IMR-90 (cell line): ENCODE results near the gene FAM193B. TPM values are rescaled to one million over a fixed set of nuclear protein-coding genes. Genes with fewer than 3 reads are reported as not detected.

Experiments used
- ATAC-seq: fragments of 200-7000 bp; cut with Tn5 transposase; 2 replicates; pipeline ENCODE4 v1.9.1; 2020; ENCODE audit warnings: low read depth, mild to moderate bottlenecking, moderate library complexity
- BruUV-seq: library from RNA; stranded (reverse); fragments of 400-500 nt; replicated peaks from 2 replicates; lab custom pipeline; 2021; lab: Mats Ljungman, UMichigan
- CTCF ChIA-PET: fragments of 300-600 bp; formaldehyde crosslinking; extraction: SDS; loops from one replicate; lab custom pipeline; 2021; ENCODE audit warnings: antibody characterized with exemption; lab: Yijun Ruan, JAX
- POLR2A ChIA-PET: fragments of 300-600 bp; sonication (Branson Sonifier 250); formaldehyde crosslinking; loops from one replicate; lab custom pipeline; 2022; ENCODE audit warnings: antibody characterized with exemption; ENCODE audit not compliant: unreplicated experiment; lab: Charles Lee
- DNase-seq: peaks from one replicate; pipeline ENCODE4 v3.0.0; 2013
- H2AFZ ChIP-seq: replicated peaks from 2 replicates; pipeline ENCODE3; 2013; ENCODE audit warnings: low read length, mild to moderate bottlenecking; ENCODE audit not compliant: poor library complexity
- H2AK5ac ChIP-seq: 2 replicates; pipeline ENCODE4 v1.6.1; 2013; ENCODE audit warnings: low read depth, low read length, inconsistent platforms
- H2AK9ac ChIP-seq: replicated peaks from 2 replicates; pipeline ENCODE3; 2013; ENCODE audit warnings: mild to moderate bottlenecking, low read depth, low read length, moderate library complexity; ENCODE audit not compliant: poor library complexity
- H2BK120ac ChIP-seq: 2 replicates; pipeline ENCODE4 v1.6.1; 2013; ENCODE audit warnings: low read depth, low read length, inconsistent platforms
- H2BK15ac ChIP-seq: 3 replicates; pipeline ENCODE4 v1.6.1; 2013; ENCODE audit warnings: low read depth, low read length, inconsistent platforms
- H2BK20ac ChIP-seq: 2 replicates; pipeline ENCODE4 v1.6.1; 2013; ENCODE audit warnings: low read depth, mild to moderate bottlenecking, inconsistent platforms, low read length, moderate library complexity
- H2BK5ac ChIP-seq: 2 replicates; pipeline ENCODE4 v1.6.1; 2013; ENCODE audit warnings: mild to moderate bottlenecking, low read depth, low read length, inconsistent platforms; ENCODE audit not compliant: poor library complexity, severe bottlenecking
- H3K14ac ChIP-seq: replicated peaks from 2 replicates; pipeline ENCODE4 v1.6.1; 2013; ENCODE audit warnings: low read depth, low read length, inconsistent platforms
- H3K18ac ChIP-seq: 2 replicates; pipeline ENCODE4 v1.6.1; 2013; ENCODE audit warnings: low read depth, low read length, control low read depth
- H3K23ac ChIP-seq: 2 replicates; pipeline ENCODE4 v1.6.1; 2013; ENCODE audit warnings: low read depth, low read length, inconsistent platforms
- H3K27ac ChIP-seq: 2 replicates; pipeline ENCODE4 v1.5.1; 2013; ENCODE audit warnings: mild to moderate bottlenecking, control low read depth, low read length; ENCODE audit not compliant: insufficient read depth
- H3K27me3 ChIP-seq: 2 replicates; pipeline ENCODE4 v1.6.1; 2013; ENCODE audit warnings: low read length; ENCODE audit not compliant: control insufficient read depth, insufficient read depth
- H3K36me3 ChIP-seq: 2 replicates; pipeline ENCODE4 v1.6.1; 2013; ENCODE audit warnings: low read length, mixed read lengths; ENCODE audit not compliant: control insufficient read depth, insufficient read depth
- H3K4ac ChIP-seq: 2 replicates; pipeline ENCODE4 v1.6.1; 2013; ENCODE audit warnings: low read depth, low read length, inconsistent platforms
- H3K4me1 ChIP-seq: 2 replicates; pipeline ENCODE4 v1.6.1; 2013; ENCODE audit warnings: low read length, mixed read lengths; ENCODE audit not compliant: control insufficient read depth, insufficient read depth
- H3K4me2 ChIP-seq: 2 replicates; pipeline ENCODE4 v1.6.1; 2013; ENCODE audit warnings: low read depth, mild to moderate bottlenecking, control low read depth, low read length, moderate library complexity
- H3K4me3 ChIP-seq: 2 replicates; pipeline ENCODE4 v1.5.1; 2013; ENCODE audit warnings: low read depth, mild to moderate bottlenecking, control low read depth, low read length, moderate library complexity; ENCODE audit not compliant: insufficient read depth
- H3K56ac ChIP-seq: 2 replicates; pipeline ENCODE4 v1.6.1; 2013; ENCODE audit warnings: low read length, inconsistent platforms; ENCODE audit not compliant: insufficient read depth; ENCODE audit errors: extremely low read depth
- H3K79me1 ChIP-seq, 2 experiments: 2 replicates each; pipeline ENCODE4 v1.6.1; 2013; ENCODE audit warnings: low read length in 2 of 2, inconsistent platforms in 1 of 2, low read depth in 1 of 2
- H3K9ac ChIP-seq: 2 replicates; pipeline ENCODE4 v1.6.1; 2013; ENCODE audit warnings: low read depth, low read length, control low read depth
- H3K9me1 ChIP-seq: 2 replicates; pipeline ENCODE4 v1.6.1; 2013; ENCODE audit warnings: low read length, inconsistent platforms; ENCODE audit not compliant: insufficient read depth
- H3K9me3 ChIP-seq: 2 replicates; pipeline ENCODE4 v1.6.1; 2013; ENCODE audit warnings: low read length; ENCODE audit not compliant: control insufficient read depth, insufficient read depth
- H4K20me1 ChIP-seq: 2 replicates; pipeline ENCODE4 v1.6.1; 2013; ENCODE audit warnings: low read length, inconsistent platforms; ENCODE audit not compliant: insufficient read depth
- H4K5ac ChIP-seq: 2 replicates; pipeline ENCODE4 v1.6.1; 2013; ENCODE audit warnings: mild to moderate bottlenecking, low read depth, low read length, control low read depth
- H4K8ac ChIP-seq, 2 experiments: 2 replicates each; pipeline ENCODE4 v1.6.1; 2013; ENCODE audit warnings: low read depth in 2 of 2, low read length in 2 of 2, control low read depth in 1 of 2, inconsistent platforms in 1 of 2
- H4K91ac ChIP-seq: 2 replicates; pipeline ENCODE4 v1.6.1; 2013; ENCODE audit warnings: low read depth, low read length, inconsistent platforms; ENCODE audit not compliant: insufficient read depth
- MXI1 ChIP-seq: IDR thresholded peaks from 2 replicates; pipeline ENCODE4 v1.6.1; 2012; ENCODE audit warnings: low read depth, mild to moderate bottlenecking, low read length, moderate library complexity, borderline replicate concordance
- RFX5 ChIP-seq: IDR thresholded peaks from 2 replicates; pipeline ENCODE4 v1.8.0; 2012; ENCODE audit warnings: low read depth, mild to moderate bottlenecking, low read length, moderate library complexity
- WGBS, 2 experiments: methylation state at CpG; one replicate each; pipeline versions ENCODE4 v1.1.5 to v1.1.7; 2013; ENCODE audit warnings: missing lambda C conversion rate in 2 of 2; ENCODE audit not compliant: insufficient read length in 1 of 2; ENCODE audit errors: extremely low coverage in 2 of 2; 5-methylcytosine and 5-hydroxymethylcytosine counted together
- dilution Hi-C: fragments of 300-500 bp; cut with HindIII; formaldehyde crosslinking; loops from one replicate; pipeline ENCODE4 v1.14.3; 2018; ENCODE audit warnings: low sequenced_read_pairs; ENCODE audit not compliant: unreplicated experiment
- in situ Hi-C: fragments of 300-500 bp; cut with MboI; formaldehyde crosslinking; loops from 3 replicates; pipeline ENCODE4 v1.14.3; 2019; ENCODE audit warnings: low sequenced_read_pairs, inconsistent platforms, mixed read lengths
- intact Hi-C: fragments of 100-400 bp; cut with micrococcal nuclease; formaldehyde crosslinking; loops from 2 replicates; pipeline ENCODE4 v1.10.0; 2022
- polyA plus RNA-seq, 3 experiments: library from polyadenylated mRNA; depleted of rRNA; stranded (reverse); fragments of >200 nt; gene quantifications; 2 replicates each; pipeline ENCODE4 v1.2.3, GENCODE V29; 2012; ENCODE audit warnings: low replicate concordance in 1 of 3
- total RNA-seq: library from RNA; depleted of rRNA; stranded (reverse); fragments of >200 nt; gene quantifications from 2 replicates; pipeline ENCODE4 v1.2.3, GENCODE V29; 2012

The FAM193B gene
- total and polyA plus RNA-seq, 2 of the 4 experiments (the other 2 are of a cell fraction) = 9.5 to 52.2 TPM

GRCh38 chr5:177600508-177601018, 46.2 kb upstream of the FAM193B start:
- 4% methylated on average over 10 of the region's 16 CpGs; no CpG with 5 or more reads in 1 of the 2 experiments for WGBS, 2 experiments
- intact Hi-C loops = loop anchor here (10.0 kb wide), 1 partner anchor 564 kb away; no protein-coding TSS in a partner anchor

More at GRCh38 chr5:177600508-177601018, 46.2 kb upstream of the FAM193B start:
- Histone ChIP-seq H3K56ac (peak overlapping the region; percentile 62; the same call in 1 of the 2 replicates), H3K27ac (peak overlapping the region; percentile 71), H4K91ac (peak overlapping the region; percentile 63), H3K4ac (peak overlapping the region; percentile 79), H3K4me2 (peak overlapping the region; percentile 97), H3K9me3 (no peaks in the 10 kb centered on the region), H3K18ac (peak overlapping the region; percentile 26; the same call in 1 of the 2 replicates), H2BK20ac (no peak overlapping the region), H3K4me1 (peaks cover 3% of the 10 kb centered on the region), H2BK120ac (no peak overlapping the region; the same call in 1 of the 2 replicates), H4K5ac (peak overlapping the region; percentile 44), H3K36me3 (peaks cover 17% of the 10 kb centered on the region), H2BK15ac (peak overlapping the region; percentile 8; the same call in 1 of the 3 replicates), H4K20me1 (no peaks in the 10 kb centered on the region), H4K8ac (peak overlapping the region; percentile 53 to 77), H3K9ac (peak overlapping the region; percentile 92), H3K4me3 (peak overlapping the region; percentile 88), H2AK9ac (peak overlapping the region; percentile 96), H3K27me3 (no peaks in the 10 kb centered on the region), H2AK5ac (peak overlapping the region; percentile 85), H3K23ac (peak overlapping the region; percentile 77), H3K14ac (peak overlapping the region; percentile 96), H2AFZ (peak overlapping the region; percentile 92), H3K79me1 (peaks cover 11 to 37% of the 10 kb centered on the region in 2 experiments), H3K9me1 (0 out of 2 replicates have a peak, but pooled peaks cover 3% of the 10 kb centered on the region), H2BK5ac (peak overlapping the region; percentile 73)
- TSS peak; percentile 56 for BruUV-seq
- in situ Hi-C loops = loop anchor here (10.0 to 25.0 kb wide), 2 partner anchors 462 to 554 kb away; partner anchors contain the start of gene NHP2
- ChIA-PET POLR2A (interaction anchor here (0.5 to 0.8 kb wide), 2 partner anchors 55 to 74 kb away, joined by 3 to 4 read pairs; no protein-coding TSS in a partner anchor), CTCF (interaction anchor here (1.3 kb wide), 1 partner anchor 54 kb away, joined by 3 read pairs; no protein-coding TSS in a partner anchor)
- no peak for TF ChIP-seq RFX5
- TF ChIP-seq MXI1 = 0 out of 2 replicates have a peak, but pooled peaks have one; percentile 14
- dilution Hi-C loops = no loop called here
- ATAC-seq = peak; percentile 7
- DNase-seq = peak; percentile 54
